ENCODE measurements around the gene GGACT.
A peak's percentile ranks its signal among the peaks of the same experiment; 100 is the strongest.

- TF ChIP-seq, protein P1, sequence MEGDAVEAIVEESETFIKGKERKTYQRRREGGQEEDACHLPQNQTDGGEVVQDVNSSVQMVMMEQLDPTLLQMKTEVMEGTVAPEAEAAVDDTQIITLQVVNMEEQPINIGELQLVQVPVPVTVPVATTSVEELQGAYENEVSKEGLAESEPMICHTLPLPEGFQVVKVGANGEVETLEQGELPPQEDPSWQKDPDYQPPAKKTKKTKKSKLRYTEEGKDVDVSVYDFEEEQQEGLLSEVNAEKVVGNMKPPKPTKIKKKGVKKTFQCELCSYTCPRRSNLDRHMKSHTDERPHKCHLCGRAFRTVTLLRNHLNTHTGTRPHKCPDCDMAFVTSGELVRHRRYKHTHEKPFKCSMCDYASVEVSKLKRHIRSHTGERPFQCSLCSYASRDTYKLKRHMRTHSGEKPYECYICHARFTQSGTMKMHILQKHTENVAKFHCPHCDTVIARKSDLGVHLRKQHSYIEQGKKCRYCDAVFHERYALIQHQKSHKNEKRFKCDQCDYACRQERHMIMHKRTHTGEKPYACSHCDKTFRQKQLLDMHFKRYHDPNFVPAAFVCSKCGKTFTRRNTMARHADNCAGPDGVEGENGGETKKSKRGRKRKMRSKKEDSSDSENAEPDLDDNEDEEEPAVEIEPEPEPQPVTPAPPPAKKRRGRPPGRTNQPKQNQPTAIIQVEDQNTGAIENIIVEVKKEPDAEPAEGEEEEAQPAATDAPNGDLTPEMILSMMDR (IDR thresholded peaks at IDR 0.05) = peak; percentile 64
- no peak for TF ChIP-seq ZFX (IDR thresholded peaks at IDR 0.05; ENCODE audit: borderline replicate concordance)
Observed at GRCh38 chr13:100594731-100595130, 6.1 kb upstream of the GGACT start.

All from 22Rv1 (cell line).